GM18498 (cell line): ENCODE data around the gene PIR.

ENCODE experiments used
- ATAC-seq: cut with Tn5 transposase; IDR thresholded peaks from one replicate; pipeline ENCODE4 v1.9.1; 2021; ENCODE audit warnings: mild to moderate bottlenecking, moderate library complexity; ENCODE audit not compliant: unreplicated experiment

PIR gene

GRCh38 chrX:15493118-15493962 lies at the start of gene PIR:
Gene PIR (minus strand): TSS chrX:15493333. CDS start chrX:15491257, 2,076 bp downstream.
- ATAC-seq, result peak; percentile 99

- ATAC-seq, result no peak
These were observed 37.2 kb upstream of the PIR start for GRCh38 chrX:15530318-15530717.

- ATAC-seq, result no peak
These were observed 36.0 kb upstream of the PIR start for GRCh38 chrX:15529165-15529564.

GRCh38 chrX:15525664-15526416 lies 32.7 kb upstream of the PIR start:
- no peak for ATAC-seq

- no peak for ATAC-seq
These were observed 31.3 kb upstream of the PIR start for GRCh38 chrX:15524417-15524816.

- ATAC-seq, result no peak
These were observed 30.0 kb upstream of the PIR start for GRCh38 chrX:15523088-15523487.

- no peak for ATAC-seq
These were observed 29.3 kb upstream of the PIR start for GRCh38 chrX:15522464-15522863.

GRCh38 chrX:15515931-15516330 lies 22.8 kb upstream of the PIR start:
- no peak for ATAC-seq

GRCh38 chrX:15514279-15514678 lies 21.1 kb upstream of the PIR start:
- ATAC-seq, result no peak

GRCh38 chrX:15512401-15512965 lies 19.4 kb upstream of the PIR start:
- ATAC-seq, result no peak

- ATAC-seq, result no peak
These were observed 18.4 kb upstream of the PIR start for GRCh38 chrX:15511563-15511962.

GRCh38 chrX:15509845-15510244 lies 16.7 kb upstream of the PIR start:
- no peak for ATAC-seq

GRCh38 chrX:15507005-15507404 lies 13.9 kb upstream of the PIR start:
- ATAC-seq, result no peak

- ATAC-seq, result no peak
These were observed 12.0 kb upstream of the PIR start for GRCh38 chrX:15505101-15505500.

- no peak for ATAC-seq
These were observed 11.5 kb upstream of the PIR start for GRCh38 chrX:15504661-15505060.

GRCh38 chrX:15501506-15501905 lies 8.4 kb upstream of the PIR start:
- no peak for ATAC-seq

GRCh38 chrX:15500497-15500966 lies 7.4 kb upstream of the PIR start, which contains the start of gene BMX:
Gene BMX (plus strand): TSS chrX:15500807. CDS start chrX:15508354, 7,547 bp downstream.
- ATAC-seq, result no peak

- no peak for ATAC-seq
These were observed 6.8 kb upstream of the PIR start for GRCh38 chrX:15499976-15500375.

GRCh38 chrX:15498741-15499140 lies 5.6 kb upstream of the PIR start:
- ATAC-seq, result no peak

GRCh38 chrX:15497865-15498264 lies 4.7 kb upstream of the PIR start:
- no peak for ATAC-seq

GRCh38 chrX:15496824-15497223 lies 3.7 kb upstream of the PIR start:
- ATAC-seq, result no peak

- ATAC-seq, result no peak
These were observed 2.7 kb upstream of the PIR start for GRCh38 chrX:15495801-15496200.
